PC-9 (cell line): ENCODE measurements around the gene ARL10.

Experiments used
- EZH2 ChIP-seq: fragments of 200-600 bp; sonication (generic); IDR thresholded peaks from 2 replicates; pipeline ENCODE4 v1.8.0; 2017; ENCODE audit warnings: antibody characterized with exemption, low read depth
- TF ChIP-seq, protein P1 (sequence below): fragments of 200-600 bp; sonication (generic); conservative IDR thresholded peaks from 2 replicates; pipeline ENCODE4 v1.6.1; 2017; ENCODE audit warnings: mixed run types, antibody characterized with exemption, mild to moderate bottlenecking, moderate library complexity

DNA sequence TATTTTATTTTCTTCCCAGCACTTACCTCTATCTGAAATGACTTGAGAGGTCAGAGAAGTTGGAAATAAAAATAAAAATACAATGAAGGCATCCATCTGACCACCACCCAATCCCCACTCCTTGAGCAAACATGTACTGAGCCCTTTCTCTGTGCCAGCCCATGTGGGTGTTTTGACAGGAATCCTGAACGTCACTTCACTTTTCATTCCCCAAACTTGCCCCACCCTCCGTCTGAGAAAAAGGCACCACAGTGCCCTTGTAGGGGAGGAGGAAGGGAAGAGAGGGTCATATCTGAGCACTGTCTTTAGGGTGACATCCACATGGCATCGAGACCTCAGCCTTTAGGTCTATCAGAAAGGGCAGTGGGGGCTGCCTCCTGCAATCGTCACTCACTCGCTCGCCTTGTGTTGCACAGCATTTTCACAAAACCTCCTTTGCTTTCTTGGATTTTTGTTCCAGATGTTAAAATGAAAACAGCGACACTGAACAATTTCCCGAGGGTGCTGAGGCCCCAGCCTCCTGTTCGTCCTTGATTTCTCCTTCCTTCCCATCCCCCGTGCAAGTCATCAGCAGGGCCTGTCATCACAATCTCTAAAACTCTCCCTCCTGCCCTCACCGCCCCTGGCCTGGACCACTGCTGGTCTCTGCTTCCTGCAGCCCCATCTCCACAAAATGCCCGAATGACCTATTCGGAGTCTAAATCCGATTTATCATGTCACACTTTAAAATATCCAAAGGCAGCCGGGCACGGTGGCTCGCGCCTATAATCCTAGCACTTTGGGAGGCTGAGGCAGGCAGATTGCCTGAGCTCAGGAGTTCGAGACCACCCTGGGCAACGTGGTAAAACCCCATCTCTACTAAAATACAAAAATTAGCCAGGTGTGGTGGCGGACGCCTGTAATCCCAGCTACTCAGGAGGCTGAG lies 36.3 kb downstream of the ARL10 start:
- TF ChIP-seq, protein P1, sequence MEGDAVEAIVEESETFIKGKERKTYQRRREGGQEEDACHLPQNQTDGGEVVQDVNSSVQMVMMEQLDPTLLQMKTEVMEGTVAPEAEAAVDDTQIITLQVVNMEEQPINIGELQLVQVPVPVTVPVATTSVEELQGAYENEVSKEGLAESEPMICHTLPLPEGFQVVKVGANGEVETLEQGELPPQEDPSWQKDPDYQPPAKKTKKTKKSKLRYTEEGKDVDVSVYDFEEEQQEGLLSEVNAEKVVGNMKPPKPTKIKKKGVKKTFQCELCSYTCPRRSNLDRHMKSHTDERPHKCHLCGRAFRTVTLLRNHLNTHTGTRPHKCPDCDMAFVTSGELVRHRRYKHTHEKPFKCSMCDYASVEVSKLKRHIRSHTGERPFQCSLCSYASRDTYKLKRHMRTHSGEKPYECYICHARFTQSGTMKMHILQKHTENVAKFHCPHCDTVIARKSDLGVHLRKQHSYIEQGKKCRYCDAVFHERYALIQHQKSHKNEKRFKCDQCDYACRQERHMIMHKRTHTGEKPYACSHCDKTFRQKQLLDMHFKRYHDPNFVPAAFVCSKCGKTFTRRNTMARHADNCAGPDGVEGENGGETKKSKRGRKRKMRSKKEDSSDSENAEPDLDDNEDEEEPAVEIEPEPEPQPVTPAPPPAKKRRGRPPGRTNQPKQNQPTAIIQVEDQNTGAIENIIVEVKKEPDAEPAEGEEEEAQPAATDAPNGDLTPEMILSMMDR: no peak
- TF ChIP-seq EZH2: no peak
